ENCODE data around the gene ADGRB2.

The ADGRB2 gene

DNA sequence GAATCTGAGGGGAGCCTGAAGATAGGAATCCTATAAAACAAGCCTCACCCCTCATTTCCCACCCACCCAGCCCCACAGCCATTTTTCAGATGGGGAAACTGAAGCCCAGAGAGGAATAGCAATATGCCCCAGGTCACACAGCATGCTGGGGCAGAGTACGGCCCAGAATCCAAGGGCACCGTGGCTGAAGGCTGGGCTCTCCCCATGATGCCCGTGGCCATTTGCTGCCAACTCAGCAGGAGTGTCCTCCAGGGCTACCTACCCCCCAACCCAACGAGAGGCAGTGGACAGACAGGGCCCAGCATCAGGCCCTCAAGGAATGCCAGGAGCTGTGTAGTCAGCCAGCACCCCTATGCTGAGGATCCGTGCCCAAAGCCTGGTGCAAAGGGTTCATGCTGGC lies 68.8 kb downstream of the ADGRB2 start:
- Histone ChIP-seq H3K4me3 (ENCODE audit: low read depth, low read length) (no peak overlapping the region), H3K27me3 (no peaks in the 10 kb centered on the region), H3K36me3 (no peaks in the 10 kb centered on the region), H3K4me1 (peaks cover under 1% of the 10 kb centered on the region), H3K9me3 (no peaks in the 10 kb centered on the region)
- no peak for DNase-seq
- TF ChIP-seq, protein P1, sequence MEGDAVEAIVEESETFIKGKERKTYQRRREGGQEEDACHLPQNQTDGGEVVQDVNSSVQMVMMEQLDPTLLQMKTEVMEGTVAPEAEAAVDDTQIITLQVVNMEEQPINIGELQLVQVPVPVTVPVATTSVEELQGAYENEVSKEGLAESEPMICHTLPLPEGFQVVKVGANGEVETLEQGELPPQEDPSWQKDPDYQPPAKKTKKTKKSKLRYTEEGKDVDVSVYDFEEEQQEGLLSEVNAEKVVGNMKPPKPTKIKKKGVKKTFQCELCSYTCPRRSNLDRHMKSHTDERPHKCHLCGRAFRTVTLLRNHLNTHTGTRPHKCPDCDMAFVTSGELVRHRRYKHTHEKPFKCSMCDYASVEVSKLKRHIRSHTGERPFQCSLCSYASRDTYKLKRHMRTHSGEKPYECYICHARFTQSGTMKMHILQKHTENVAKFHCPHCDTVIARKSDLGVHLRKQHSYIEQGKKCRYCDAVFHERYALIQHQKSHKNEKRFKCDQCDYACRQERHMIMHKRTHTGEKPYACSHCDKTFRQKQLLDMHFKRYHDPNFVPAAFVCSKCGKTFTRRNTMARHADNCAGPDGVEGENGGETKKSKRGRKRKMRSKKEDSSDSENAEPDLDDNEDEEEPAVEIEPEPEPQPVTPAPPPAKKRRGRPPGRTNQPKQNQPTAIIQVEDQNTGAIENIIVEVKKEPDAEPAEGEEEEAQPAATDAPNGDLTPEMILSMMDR (IDR thresholded peaks at IDR 0.05; ENCODE audit: low read depth, low read length): no peak

DNA sequence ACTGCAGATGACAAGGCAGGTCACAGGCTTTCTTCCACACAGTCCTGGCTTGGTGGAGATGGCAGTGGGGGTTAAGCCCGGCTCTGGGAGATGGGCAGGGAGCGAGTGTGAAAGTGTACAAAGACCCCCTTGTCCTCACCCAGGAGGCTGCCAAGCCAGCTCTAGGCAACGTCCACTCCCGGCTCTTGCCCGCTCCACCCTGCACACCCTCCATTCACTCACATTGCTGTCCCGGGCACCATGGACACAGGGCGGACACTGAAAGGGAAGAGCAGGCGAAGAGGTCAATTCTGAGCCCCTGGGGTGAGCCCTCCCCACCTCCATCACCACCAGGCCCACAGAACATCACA lies 69.2 kb downstream of the ADGRB2 start:
- H3K4me3 ChIP-seq (ENCODE audit: low read depth, low read length): no peak overlapping the region
- H3K9me3 ChIP-seq: no peaks in the 10 kb centered on the region
- no peaks in the 10 kb centered on the region for H3K27me3 ChIP-seq
- no peaks in the 10 kb centered on the region for H3K4me1 ChIP-seq
- TF ChIP-seq, protein P1 (IDR thresholded peaks at IDR 0.05; ENCODE audit: low read depth, low read length): no peak
- H3K36me3 ChIP-seq: no peaks in the 10 kb centered on the region
- no peak for DNase-seq

- Histone ChIP-seq H3K4me3 (ENCODE audit: low read depth, low read length) (no peak overlapping the region), H3K36me3 (no peaks in the 10 kb centered on the region), H3K9me3 (no peaks in the 10 kb centered on the region), H3K27me3 (no peaks in the 10 kb centered on the region), H3K4me1 (no peaks in the 10 kb centered on the region)
- DNase-seq: no peak
- TF ChIP-seq, protein P1 (IDR thresholded peaks at IDR 0.05; ENCODE audit: low read depth, low read length): no peak
These were observed 69.8 kb downstream of the ADGRB2 start for GRCh38 chr1:31694069-31694963.

- Histone ChIP-seq H3K36me3 (no peaks in the 10 kb centered on the region), H3K4me1 (no peaks in the 10 kb centered on the region), H3K27me3 (no peaks in the 10 kb centered on the region), H3K9me3 (no peaks in the 10 kb centered on the region), H3K4me3 (ENCODE audit: low read depth, low read length) (no peak overlapping the region)
- DNase-seq: no peak
- TF ChIP-seq, protein P1 (IDR thresholded peaks at IDR 0.05; ENCODE audit: low read depth, low read length): no peak
These were observed 70.9 kb downstream of the ADGRB2 start for GRCh38 chr1:31693231-31693630.

DNA sequence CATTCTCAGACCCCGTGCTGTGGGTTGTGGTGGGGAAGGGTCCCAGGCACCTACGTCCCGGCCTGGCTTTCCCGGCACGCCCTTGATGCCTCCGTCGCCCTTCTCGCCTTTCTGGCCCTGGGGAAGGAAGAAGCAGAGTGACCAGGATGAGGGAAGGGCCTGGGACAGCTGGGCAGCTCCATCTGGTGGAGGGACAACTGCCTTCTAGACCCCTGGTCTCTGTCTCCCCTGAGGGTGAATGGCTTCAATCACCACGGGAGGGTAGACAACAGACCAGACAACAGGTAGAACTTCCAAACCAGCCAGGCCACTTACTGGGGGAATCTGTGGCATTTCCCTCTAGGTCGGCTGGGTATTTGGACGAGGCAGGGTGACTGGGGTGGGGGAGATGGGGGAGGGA lies 72.2 kb downstream of the ADGRB2 start:
- Histone ChIP-seq H3K27me3 (no peaks in the 10 kb centered on the region), H3K4me3 (ENCODE audit: low read depth, low read length) (no peak overlapping the region), H3K4me1 (no peaks in the 10 kb centered on the region), H3K9me3 (no peaks in the 10 kb centered on the region), H3K36me3 (no peaks in the 10 kb centered on the region)
- TF ChIP-seq, protein P1 (IDR thresholded peaks at IDR 0.05; ENCODE audit: low read depth, low read length): no peak
- no peak for DNase-seq

- H3K4me3 ChIP-seq (ENCODE audit: low read depth, low read length): no peak overlapping the region
These were observed 72.7 kb downstream of the ADGRB2 start for GRCh38 chr1:31691446-31691845.

More at GRCh38 chr1:31691446-31691845, 72.7 kb downstream of the ADGRB2 start:
- no peaks in the 10 kb centered on the region for H3K36me3 ChIP-seq
- no peaks in the 10 kb centered on the region for H3K4me1 ChIP-seq
- H3K9me3 ChIP-seq: no peaks in the 10 kb centered on the region
- no peaks in the 10 kb centered on the region for H3K27me3 ChIP-seq
- TF ChIP-seq, protein P1 (IDR thresholded peaks at IDR 0.05; ENCODE audit: low read depth, low read length): no peak
- no peak for DNase-seq
